Heart left ventricle (tissue), 13 donors: Measurements from ENCODE around the gene PRXL2A.

Source experiments
- CTCF ChIP-seq, 12 donors: fragments of 200-600 bp; sonication (generic) in 4 of 12; IDR thresholded peaks; one replicate each; pipeline versions ENCODE4 v1.5.0 to v1.8.0; 2018 to 2022; ENCODE audit warnings: antibody characterized with exemption in 12 of 12, mild to moderate bottlenecking in 5 of 12
- POLR2A ChIP-seq, 2 donors: fragments of 450-650 bp; IDR thresholded peaks; one replicate each; pipeline ENCODE4 v1.6.1; 2017; ENCODE audit warnings: antibody characterized with exemption in 2 of 2, mild to moderate bottlenecking in 2 of 2, moderate library complexity in 2 of 2
- donor health status: ischemic (EF 13 %, LVEDD 7.1; RV severe dilation, severe dysfunction).
- donor health status: DM: no; HTN: yes; CAD: no.
- donor health status: DM: no; HTN: no; CAD: no.
- donor health status: ischemic (EF 25% LVEDD 6.9; RV normal size, moderate dysfunction).
- donor health status: ischemic (EF 25% LVEDD 5.7; RV mildly dilated, moderate dysfunction).
- donor health status: ischemic (EF 35%, LVEDD 5.7; RV mildly dilated, moderate dysfunction).
- donor health status: nonischemic (EF 11% LVEDD 7.7; RV severe dilation, severe dysfunction).
- donor health status: DM: yes; HTN: yes; CAD: no.
- donor health status: PGD.
- donor health status: ischemic (EF 29% LVEDD 5.4; RV normal size, mild dysfunction).
- donor health status: nonischemic (EF 23%, LVEDD 6.1; RV moderate dilation, normal function).

GRCh38 chr10:80442879-80443278 is 34.5 kb downstream of the PRXL2A start:
- no peak for TF ChIP-seq CTCF (IDR thresholded peaks at IDR 0.05)
- TF ChIP-seq POLR2A (IDR thresholded peaks at IDR 0.05) = no peak
